ENCODE measurements around the gene WAPL.

WAPL gene

GRCh38 chr10:86524225-86524962 lies 2.8 kb upstream of the WAPL start:
- DNase-seq, result no peak

GRCh38 chr10:86523348-86523747 lies 1.8 kb upstream of the WAPL start:
- DNase-seq, result no peak

GRCh38 chr10:86522510-86522855 lies 891 bp upstream of the WAPL start:
- no peak for DNase-seq

- DNase-seq, result no peak
Observed at GRCh38 chr10:86520871-86521677, 518 bp downstream of the WAPL start.

GRCh38 chr10:86518781-86519180 lies 2.8 kb downstream of the WAPL start:
- no peak for DNase-seq

- DNase-seq, result no peak
Observed at GRCh38 chr10:86512137-86512536, 9.5 kb downstream of the WAPL start.

GRCh38 chr10:86511027-86511865 lies 10.3 kb downstream of the WAPL start:
- DNase-seq, result no peak

GRCh38 chr10:86509145-86509544 lies 12.4 kb downstream of the WAPL start:
- DNase-seq, result no peak

- DNase-seq, result no peak
Observed at GRCh38 chr10:86508217-86508616, 13.4 kb downstream of the WAPL start.

- DNase-seq, result no peak
Observed at GRCh38 chr10:86506499-86506898, 15.1 kb downstream of the WAPL start.

GRCh38 chr10:86506062-86506461 lies 15.5 kb downstream of the WAPL start:
- DNase-seq, result no peak

- no peak for DNase-seq
Observed at GRCh38 chr10:86504510-86504909, 17.1 kb downstream of the WAPL start.

GRCh38 chr10:86500846-86501245 lies 20.7 kb downstream of the WAPL start:
- no peak for DNase-seq

- DNase-seq, result no peak
Observed at GRCh38 chr10:86498598-86498997, 23.0 kb downstream of the WAPL start.

- DNase-seq, result no peak
Observed at GRCh38 chr10:86497621-86498020, 24.0 kb downstream of the WAPL start.

- no peak for DNase-seq
Observed at GRCh38 chr10:86489960-86490612, 31.5 kb downstream of the WAPL start.

- DNase-seq, result no peak
Observed at GRCh38 chr10:86489071-86489810, 32.4 kb downstream of the WAPL start.

- DNase-seq, result no peak
Observed at GRCh38 chr10:86486856-86487255, 34.7 kb downstream of the WAPL start.

- DNase-seq, result no peak
Observed at GRCh38 chr10:86483664-86484063, 37.9 kb downstream of the WAPL start.

- DNase-seq, result no peak
Observed at GRCh38 chr10:86481761-86482160, 39.8 kb downstream of the WAPL start.

- DNase-seq, result no peak
Observed at GRCh38 chr10:86480571-86480970, 41.0 kb downstream of the WAPL start.

GRCh38 chr10:86472061-86472460 lies 49.5 kb downstream of the WAPL start:
- DNase-seq, result no peak
